Measurements from ENCODE around the gene MCAM. TPM values are rescaled to one million over a fixed set of nuclear protein-coding genes. Genes with fewer than 3 reads are reported as not detected.
A peak's percentile ranks its signal among the peaks of the same experiment; 100 is the strongest.

Gene MCAM
- total RNA-seq, 1 donor from 2014 or later = 10.3 TPM

DNA sequence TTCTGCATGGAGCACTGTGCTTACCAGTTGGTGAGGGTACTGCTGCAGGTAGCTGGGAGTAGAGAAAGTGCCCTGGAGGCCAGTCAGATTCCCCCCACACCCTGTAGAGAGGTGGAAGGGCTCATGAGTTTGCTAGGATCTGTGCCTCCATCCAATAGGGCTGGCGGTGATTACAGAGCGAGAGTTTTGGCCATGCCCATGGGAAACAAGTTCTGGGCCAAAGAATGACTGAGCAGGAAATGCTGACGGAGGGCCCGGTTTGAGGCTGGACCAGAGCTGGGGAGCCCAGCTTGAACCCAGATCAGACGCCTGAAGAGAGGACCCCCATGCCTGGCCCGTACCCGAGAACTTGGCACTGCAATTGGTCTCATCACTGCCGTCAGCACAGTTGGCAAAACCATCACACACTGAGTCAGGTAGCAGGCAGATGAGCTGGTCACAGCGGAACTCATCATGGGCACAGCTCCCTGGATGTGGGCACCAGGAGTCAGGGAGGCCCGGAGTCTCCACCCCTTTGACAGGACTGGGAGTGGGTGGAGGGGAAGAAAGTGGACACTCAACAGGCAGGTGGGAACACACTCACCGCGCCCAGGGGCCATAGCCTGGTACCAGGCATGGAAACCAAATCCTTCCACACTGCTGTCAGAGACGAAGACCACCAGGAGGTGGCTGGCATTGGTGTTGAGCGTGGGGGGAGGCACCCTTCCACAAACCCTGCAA is 27.5 kb upstream of the MCAM start:
- H3K27ac Mint-ChIP-seq = no peak overlapping the region
- H3K27me3 Mint-ChIP-seq = peaks cover 58% of the 10 kb centered on the region
- no peak overlapping the region for H3K4me3 Mint-ChIP-seq
- TF ChIP-seq CTCF (conservative IDR thresholded peaks at IDR 0.05) = no peak
- no peaks in the 10 kb centered on the region for H3K36me3 Mint-ChIP-seq
- no peaks in the 10 kb centered on the region for H3K9me3 Mint-ChIP-seq
- H3K4me1 Mint-ChIP-seq (ENCODE audit: unreplicated experiment) = peaks cover 6% of the 10 kb centered on the region
- no peak for DNase-seq (ENCODE audit: extremely low spot score, unreplicated experiment)

DNA sequence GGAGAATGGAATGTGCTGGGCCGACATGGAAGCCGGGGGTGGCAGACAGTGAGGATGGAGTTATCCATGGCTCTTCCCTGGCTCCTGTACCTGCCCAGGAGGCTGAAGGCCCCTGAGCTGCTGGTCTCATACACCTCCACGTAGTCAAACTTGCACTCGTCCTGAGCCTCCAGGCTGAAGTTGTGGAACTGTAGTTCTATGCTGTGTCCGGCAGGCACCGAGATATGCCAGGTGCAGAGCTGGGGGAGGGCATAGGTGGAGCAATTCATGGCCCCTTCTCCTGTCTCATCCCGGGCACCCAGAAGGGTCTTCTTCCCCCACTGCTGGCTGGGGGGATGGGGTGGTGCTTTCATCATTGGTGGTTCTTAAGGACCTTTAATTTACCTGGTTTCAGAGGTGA is 26.8 kb upstream of the MCAM start:
- Mint-ChIP-seq H3K4me1 (ENCODE audit: unreplicated experiment) (peaks cover 6% of the 10 kb centered on the region), H3K36me3 (no peaks in the 10 kb centered on the region), H3K9me3 (no peaks in the 10 kb centered on the region), H3K27ac (no peak overlapping the region), H3K27me3 (peaks cover 62% of the 10 kb centered on the region), H3K4me3 (no peak overlapping the region)
- no peak for TF ChIP-seq CTCF (conservative IDR thresholded peaks at IDR 0.05)
- DNase-seq (ENCODE audit: extremely low spot score, unreplicated experiment) = no peak

DNA sequence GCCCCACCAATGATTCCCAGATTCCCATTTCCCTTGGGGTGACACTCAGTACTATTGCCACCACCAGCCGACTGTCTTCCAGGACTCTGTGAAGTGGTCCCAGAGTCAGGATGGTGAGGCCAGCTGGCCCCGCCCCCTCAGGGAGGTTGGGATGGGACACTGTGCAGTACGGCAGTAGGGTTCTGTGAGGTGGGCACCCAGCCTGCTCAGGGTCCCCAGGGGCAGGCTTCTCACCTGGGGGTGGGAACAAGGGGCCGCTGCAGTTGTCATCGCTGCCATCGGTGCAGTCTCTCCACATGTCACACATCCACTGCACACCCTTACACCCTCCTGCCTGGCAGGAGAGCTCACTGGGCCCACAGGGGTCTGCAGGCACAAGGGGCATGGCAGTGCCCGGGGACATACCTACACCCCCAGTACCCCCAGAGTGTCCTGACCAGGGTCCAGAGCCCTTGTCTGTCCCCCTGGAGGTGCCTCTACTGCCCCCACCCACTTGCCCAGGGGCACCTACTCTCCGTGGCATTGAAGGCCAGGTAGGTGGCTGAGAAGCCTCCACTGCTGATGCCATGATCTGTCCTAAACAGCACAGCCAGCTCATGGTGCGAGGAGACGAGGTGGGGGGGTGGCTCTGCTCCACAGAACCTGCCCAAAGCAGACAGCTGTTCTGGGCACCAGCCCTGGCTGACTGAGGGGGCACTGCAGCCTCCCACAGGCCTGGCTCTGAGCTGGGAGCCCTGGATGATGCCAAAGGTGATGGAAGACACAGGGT is 25.6 kb upstream of the MCAM start:
- no peak overlapping the region for H3K27ac Mint-ChIP-seq
- peaks cover 57% of the 10 kb centered on the region for H3K27me3 Mint-ChIP-seq
- H3K4me1 Mint-ChIP-seq (ENCODE audit: unreplicated experiment) = peaks cover 16% of the 10 kb centered on the region
- no peaks in the 10 kb centered on the region for H3K36me3 Mint-ChIP-seq
- TF ChIP-seq CTCF (conservative IDR thresholded peaks at IDR 0.05) = no peak
- H3K9me3 Mint-ChIP-seq = no peaks in the 10 kb centered on the region
- no peak for DNase-seq (ENCODE audit: extremely low spot score, unreplicated experiment)
- H3K4me3 Mint-ChIP-seq = no peak overlapping the region

DNA sequence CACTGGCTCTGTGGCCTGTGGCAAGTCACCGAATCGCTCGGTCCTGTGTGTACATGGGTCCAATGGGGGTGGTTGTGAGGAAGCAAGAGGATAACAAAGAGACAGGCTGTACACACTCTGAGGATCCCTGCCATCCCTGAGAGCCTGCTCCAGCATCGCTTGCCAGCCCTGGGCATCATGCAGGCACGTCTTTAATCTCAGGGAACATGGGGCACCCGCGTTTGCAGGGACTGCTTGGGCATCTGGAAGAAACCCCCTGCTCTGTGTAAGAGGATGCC is 25.0 kb upstream of the MCAM start:
- Mint-ChIP-seq H3K27me3 (peaks cover 51% of the 10 kb centered on the region), H3K9me3 (no peaks in the 10 kb centered on the region), H3K27ac (no peak overlapping the region), H3K4me1 (ENCODE audit: unreplicated experiment) (peaks cover 21% of the 10 kb centered on the region), H3K4me3 (no peak overlapping the region), H3K36me3 (no peaks in the 10 kb centered on the region)
- DNase-seq (ENCODE audit: extremely low spot score, unreplicated experiment) = no peak
- no peak for TF ChIP-seq CTCF (conservative IDR thresholded peaks at IDR 0.05)

DNA sequence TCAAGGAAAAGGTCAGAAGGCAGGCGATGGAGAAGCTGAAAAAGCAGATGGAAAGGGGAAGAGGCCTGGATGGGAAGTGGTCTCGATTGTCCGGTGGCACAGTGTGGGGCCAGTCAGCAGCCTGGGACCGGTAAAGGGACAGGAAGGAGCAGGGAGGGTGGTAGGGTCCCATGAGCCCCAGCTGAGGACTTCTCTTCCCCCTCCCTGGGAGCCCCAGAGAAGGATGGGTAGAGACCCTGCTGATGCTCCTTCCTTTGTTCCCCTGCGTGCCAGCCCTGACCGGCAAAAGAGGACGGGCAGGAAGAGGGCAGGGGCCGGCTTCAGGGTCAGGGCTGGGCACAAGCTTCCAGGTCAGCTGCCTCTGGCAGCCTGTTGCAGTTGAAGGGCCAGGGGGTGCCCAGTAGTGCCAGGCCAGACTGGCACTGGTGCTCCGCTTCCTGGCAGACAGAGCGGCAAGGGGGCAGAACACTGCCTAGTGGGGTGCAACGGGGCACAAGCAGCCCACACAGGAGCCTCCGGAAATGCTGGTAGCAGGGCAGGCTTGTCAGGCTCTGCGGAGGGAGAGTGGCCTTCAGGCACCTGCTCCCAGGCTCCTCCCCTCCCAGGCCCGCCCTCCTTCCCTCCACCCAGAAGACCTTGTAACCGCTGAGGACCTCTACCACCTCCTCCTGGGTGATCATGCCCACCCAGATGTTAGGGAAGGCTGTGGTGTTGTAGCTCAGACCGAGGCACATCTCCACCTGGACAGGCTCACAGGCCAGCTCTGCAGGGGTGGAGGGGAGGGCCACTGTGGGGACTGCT is 24.5 kb upstream of the MCAM start:
- Mint-ChIP-seq H3K9me3 (no peaks in the 10 kb centered on the region), H3K4me1 (ENCODE audit: unreplicated experiment) (peaks cover 22% of the 10 kb centered on the region), H3K27me3 (peaks cover 46% of the 10 kb centered on the region), H3K36me3 (no peaks in the 10 kb centered on the region), H3K27ac (no peak overlapping the region), H3K4me3 (peak overlapping the region; percentile 73)
- no peak for DNase-seq (ENCODE audit: extremely low spot score, unreplicated experiment)
- no peak for TF ChIP-seq CTCF (conservative IDR thresholded peaks at IDR 0.05)

Measured in type B pancreatic cell (in vitro differentiated cells).